NCI-H82 treated with DMSO at 0.1 percent for 48 hours (cell line): Measurements from ENCODE around the gene ZNF791.
A peak's percentile ranks its signal among the peaks of the same experiment; 100 is the strongest.
"Not testable (repeated sequence)": the region's sequence is repeated elsewhere in the genome, so short reads cannot be mapped to it uniquely, and the experiment has no call there.

ENCODE experiments used
- DNase-seq: peaks from one replicate; lab custom pipeline; 2025; ENCODE audit not compliant: unreplicated experiment; lab: John Stamatoyannopoulos, UW

ZNF791 gene

GRCh38 chr19:12665671-12666264 is 55.0 kb downstream of the ZNF791 start:
- DNase-seq: no peak

DNA sequence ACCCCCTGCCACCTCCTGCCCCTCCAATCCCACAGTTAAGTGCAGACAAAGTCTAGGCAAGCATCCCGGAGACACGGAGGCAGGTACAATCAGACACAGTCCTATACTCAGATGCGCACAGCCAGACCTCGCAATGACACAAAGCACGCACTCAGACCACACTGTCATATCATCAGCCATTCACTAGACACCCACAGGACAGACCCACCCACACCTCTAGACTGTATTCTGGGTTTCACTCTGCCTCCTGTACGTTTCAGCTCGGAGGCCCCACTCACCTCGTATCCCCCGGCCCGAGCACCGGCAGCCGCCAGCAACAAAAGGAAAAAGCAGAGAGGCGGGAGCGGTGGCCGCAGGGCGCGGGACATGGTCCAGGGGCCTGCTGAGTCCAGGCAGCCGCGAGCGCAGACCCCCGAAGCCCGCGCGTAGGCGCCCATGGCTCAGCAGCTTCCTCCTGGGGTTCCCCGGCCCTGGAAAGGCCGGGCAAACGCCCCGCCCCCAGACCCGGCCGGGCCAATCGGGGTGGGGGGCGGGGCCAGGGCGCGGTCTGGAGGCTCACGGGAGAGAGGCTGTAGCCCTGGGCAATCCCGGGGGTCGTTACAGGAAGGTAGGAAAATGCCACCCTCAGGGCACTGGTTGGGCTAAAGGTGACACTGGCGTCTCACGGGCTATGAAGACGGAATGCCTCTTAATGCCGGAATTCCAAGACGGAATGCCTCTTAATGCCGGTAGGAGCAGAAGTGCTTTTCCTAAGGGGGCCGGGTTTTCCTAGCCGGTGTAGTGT is 55.7 kb downstream of the ZNF791 start, which contains the start of the genes MAN2B1 and WDR83:
TSS of gene MAN2B1 (minus strand) at position 478 of the 784 bp plus-strand sequence. CDS start at position 437, 41 bp downstream.
TSS of gene WDR83 (plus strand) at position 543 of the 784 bp plus-strand sequence. CDS start 2,984 bp downstream, outside the sequence.
- peak; percentile 71 for DNase-seq

DNA sequence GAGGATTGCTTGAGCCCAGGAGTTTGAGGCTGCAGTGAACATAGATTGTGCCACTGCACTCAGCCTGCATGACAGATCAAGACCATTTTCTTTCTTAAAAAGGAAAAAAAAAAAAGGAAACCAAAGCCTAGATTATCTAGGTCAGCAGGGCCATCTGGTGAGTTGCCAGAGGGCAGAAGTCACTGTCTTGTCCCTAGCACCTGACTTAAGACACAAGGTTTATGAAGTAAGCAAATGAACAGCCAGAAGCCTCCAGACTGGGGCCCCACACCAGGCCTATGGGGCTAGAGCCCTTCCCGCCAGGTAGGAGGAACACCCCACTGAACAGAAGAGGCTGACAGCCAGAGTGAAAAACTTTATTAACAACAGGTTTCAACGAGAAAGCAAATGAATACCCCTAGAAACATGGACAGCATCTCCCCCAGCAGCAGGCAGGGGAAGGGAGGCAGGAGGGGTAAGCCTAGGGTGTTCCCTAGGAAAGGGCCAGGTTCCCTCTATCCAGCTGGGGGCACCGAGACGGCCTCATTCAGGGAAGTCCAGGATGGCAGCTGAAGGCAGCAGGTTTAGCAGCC is 57.1 kb downstream of the ZNF791 start:
- no peak for DNase-seq

DNA sequence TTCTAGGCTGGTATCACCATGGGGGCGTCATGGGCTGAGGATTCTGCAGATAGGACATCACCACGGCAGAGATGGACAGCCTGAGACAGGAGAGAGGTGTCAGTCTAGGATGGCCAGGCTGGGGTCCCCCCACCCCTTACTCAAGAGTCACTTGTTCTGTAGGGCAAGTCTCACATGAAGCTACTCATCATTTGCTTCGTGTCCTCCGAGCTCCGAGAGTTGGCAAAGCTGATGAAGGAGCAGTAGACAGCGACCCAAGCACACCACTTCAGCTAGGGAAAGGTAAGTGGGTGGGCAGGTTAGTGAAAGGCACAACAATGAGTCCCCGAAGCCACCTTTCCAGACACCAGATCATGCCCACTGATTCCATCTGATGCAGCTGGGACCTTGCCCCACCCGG is 57.6 kb downstream of the ZNF791 start:
- DNase-seq: no peak

- no peak for DNase-seq
These were observed 58.2 kb downstream of the ZNF791 start for GRCh38 chr19:12668932-12669269.

DNA sequence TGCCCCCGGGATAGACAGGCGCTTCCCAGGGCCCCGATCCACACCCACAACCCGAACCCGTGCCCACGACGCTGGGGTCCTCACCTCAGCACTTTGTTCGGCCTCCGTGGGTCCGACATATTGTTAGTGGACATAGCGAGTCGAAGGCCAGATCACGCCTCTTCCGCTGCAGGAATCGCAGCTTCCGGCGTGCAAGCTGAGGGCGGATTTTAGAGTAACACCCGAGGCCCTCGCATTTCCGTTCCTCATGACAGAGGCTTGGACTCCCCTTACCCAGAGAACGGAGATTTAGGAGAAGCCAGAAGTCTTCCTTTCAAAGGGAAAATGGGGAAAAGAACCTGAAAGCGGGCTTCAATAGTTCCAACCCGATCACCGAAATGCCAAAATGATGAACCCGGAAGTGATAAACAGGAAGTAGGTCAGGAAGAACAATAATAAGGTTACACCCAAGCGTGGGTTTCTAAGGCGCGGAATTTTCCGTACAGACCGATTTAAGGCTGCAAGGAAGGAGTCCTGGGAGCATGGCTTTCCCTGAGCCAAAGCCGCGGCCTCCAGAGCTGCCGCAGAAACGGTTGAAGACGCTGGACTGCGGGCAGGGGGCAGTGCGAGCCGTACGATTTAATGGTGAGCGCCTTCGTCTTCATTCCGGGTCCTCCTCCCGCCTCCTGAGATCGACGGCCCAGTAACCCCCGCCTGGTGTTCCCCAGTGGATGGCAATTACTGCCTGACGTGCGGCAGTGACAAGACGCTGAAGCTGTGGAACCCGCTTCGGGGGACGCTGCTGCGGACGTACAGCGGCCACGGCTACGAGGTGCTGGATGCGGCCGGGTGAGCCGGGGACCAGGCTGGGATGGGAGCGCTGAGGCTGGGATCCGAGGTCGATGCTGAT is 58.8 kb downstream of the ZNF791 start:
- DNase-seq: peak; percentile 91

DNA sequence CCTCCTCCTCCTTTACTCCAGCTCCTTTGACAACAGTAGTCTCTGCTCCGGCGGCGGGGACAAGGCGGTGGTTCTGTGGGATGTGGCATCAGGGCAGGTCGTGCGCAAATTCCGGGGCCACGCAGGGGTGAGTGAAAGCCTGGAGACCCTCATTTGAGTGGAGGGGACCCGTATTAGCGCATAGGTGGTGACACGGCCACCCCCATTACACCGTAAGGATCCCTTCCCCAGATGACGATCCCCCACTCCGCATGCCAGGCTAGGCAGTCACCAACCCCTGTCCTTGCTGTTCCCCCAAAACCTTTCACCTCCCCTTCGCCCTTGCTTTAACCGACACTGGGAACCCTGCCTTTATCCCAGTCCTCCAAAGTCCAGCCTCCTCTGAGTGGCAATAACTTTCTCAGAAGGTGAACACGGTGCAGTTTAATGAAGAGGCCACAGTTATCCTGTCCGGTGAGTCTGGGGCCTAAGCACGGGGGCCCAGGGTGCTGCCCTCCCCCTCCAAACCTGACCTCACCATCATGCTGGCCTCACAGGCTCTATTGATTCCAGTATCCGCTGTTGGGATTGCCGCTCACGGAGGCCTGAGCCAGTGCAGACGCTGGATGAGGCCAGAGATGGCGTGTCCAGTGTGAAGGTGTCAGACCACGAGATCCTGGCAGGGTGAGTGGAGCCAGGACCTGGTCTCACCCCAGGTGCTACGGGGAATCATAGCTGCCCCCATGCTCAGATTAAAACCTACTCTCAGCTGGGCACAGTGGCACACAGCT is 59.6 kb downstream of the ZNF791 start:
- no peak for DNase-seq

- DNase-seq: no peak
These were observed 62.0 kb downstream of the ZNF791 start for GRCh38 chr19:12672744-12673143.

GRCh38 chr19:12675399-12675798 is 64.7 kb downstream of the ZNF791 start:
- DNase-seq: no peak

DNA sequence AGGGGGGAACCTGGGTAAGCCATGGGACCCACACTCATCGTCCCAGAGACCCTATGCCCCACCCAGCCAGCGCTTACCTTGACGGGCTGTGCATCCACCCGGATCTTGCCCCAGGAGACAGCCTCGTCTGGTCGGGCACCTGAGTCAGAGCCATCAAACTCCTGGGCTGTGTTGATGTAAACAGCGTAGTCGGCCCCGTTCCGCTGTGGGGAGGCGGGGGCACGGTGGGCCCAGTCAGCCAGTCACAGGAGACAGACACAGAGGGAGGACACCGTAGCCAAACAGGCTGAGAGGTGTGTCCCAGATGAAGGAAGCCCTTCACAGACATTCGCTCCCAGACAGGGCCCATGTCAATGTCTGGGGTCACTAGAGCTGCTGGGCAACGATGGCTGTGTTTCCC is 65.2 kb downstream of the ZNF791 start:
- no peak for DNase-seq

DNA sequence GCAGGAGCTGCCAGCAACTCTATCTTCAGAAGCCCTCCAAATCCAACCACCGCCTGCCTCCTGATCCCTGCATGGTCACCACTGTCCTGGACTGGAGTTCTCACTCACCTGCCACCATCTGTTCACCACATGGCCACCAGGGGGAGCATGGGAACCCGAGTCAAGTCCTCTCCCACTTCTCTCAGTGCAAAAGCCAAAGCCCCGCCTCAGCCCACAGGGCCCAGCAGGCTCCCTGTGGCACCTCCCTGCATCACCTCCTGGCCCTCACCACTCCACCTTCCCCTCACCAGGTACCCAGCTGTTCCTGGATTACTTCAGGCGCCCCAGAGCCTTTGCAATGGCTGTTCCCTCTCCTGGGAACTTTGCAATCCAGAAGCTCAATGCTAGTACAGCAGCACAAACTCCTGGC is 65.7 kb downstream of the ZNF791 start:
- DNase-seq: peak; percentile 65

DNA sequence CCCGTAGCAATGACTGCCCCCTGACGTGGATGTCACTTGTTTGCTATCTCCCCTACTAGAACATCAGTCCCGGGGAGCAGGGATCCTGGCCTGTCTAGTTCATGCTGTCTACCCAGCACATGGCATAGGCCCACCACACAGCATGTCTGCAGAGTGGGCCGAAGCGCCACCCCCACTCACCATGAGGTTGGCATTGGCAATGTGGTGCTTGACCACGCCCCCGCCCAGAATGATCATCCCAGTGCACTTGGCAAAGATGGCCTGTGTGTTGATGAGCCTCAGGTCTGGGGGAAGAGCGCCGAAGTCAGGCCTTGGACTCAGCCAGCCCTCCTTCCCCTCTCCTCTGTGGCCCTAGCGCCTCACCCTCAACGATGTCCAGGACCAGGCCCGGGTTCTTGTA is 66.2 kb downstream of the ZNF791 start:
- no peak for DNase-seq

DNA sequence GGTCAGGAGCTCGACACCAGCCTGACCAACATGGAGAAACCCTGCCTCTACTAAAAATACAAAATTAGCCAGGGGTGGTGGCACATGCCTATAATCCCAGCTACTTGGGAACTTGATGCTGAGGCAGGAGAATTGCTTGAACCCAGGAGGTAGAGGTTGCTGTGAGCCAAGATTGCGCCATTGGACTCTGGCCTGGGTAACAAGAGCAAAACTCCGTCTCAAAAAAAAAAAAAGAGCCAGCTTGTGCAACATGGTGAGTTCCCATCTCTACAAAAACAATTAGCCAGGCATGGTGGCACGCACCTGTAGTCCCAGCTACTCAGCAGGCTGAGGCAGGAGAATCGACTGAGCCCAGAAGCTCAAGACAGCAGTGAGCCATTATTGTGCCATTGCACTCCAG is 67.3 kb downstream of the ZNF791 start:
- DNase-seq: not testable (repeated sequence)

GRCh38 chr19:12680034-12680433 is 69.3 kb downstream of the ZNF791 start:
- no peak for DNase-seq

- DNase-seq: peak; percentile 100
These were observed 70.6 kb downstream of the ZNF791 start, which contains the start of gene DHPS for GRCh38 chr19:12681074-12681987. TSS of gene DHPS (minus strand) at chr19:12681880. CDS start at chr19:12681766, 114 bp downstream.
